Measurements from ENCODE around the gene STIP1. TPM values are rescaled to one million over a fixed set of nuclear protein-coding genes. Genes with fewer than 3 reads are reported as not detected.
A peak's percentile ranks its signal among the peaks of the same experiment; 100 is the strongest.
"Not testable (repeated sequence)": the region's sequence is repeated elsewhere in the genome, so short reads cannot be mapped to it uniquely, and the experiment has no call there.

The STIP1 gene
- total RNA-seq, 1 donor from 2014 or later: 252 TPM

DNA sequence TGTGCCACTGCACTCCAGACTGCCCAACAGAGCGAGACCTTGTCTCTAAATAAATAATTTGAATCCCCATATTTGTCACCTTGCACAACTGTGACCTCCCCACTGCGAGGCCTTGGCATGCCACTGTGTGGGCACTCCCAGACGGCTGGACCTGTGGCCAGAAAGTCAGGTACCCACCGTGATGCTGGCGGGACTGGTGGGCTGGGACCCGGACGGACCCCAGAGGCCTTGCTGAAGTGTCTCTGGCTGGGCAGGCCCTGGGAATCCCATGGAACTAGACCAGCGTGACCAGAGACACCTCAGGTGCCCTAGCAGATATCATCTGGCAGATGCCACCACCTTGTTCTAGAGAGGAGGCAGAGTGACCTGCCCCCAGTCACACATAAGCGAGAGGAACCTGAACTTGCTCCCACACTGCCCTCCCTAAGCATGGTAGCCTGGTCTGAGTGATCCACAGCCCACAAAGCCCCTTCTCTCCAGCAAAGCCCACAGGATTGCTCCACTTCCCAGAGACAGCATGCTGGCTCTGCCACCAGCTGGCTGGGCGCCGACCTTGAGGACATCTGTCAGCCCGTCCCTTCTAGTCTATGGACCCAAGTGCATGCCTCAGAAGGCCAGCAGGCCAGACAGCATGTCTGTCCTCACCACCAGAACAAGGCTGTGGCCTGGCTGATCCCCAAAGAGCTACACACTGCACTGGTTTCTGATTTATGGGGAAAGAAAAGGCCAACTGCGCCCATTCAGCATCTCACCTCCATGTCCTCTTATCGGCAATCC, 29.5 kb upstream of the STIP1 start:
- no peak overlapping the region for H3K4me3 Mint-ChIP-seq
- no peak for DNase-seq (ENCODE audit: low spot score)
- no peaks in the 10 kb centered on the region for H3K36me3 ChIP-seq
- H3K4me2 ChIP-seq: no peak overlapping the region
- H3K9me3 ChIP-seq (ENCODE audit: low read depth): no peaks in the 10 kb centered on the region
- H3K9ac ChIP-seq: no peak overlapping the region
- H3K4me1 Mint-ChIP-seq: peaks cover 18% of the 10 kb centered on the region
- no peak overlapping the region for H3K27ac Mint-ChIP-seq
- H3K27me3 ChIP-seq: no peaks in the 10 kb centered on the region
- no peaks in the 10 kb centered on the region for H3K79me2 ChIP-seq (ENCODE audit: low read depth)
- no peak overlapping the region for H2AFZ ChIP-seq (replicated peaks)
- H3K27ac ChIP-seq: no peak overlapping the region
- H4K20me1 ChIP-seq (ENCODE audit: low read depth): peaks cover 16% of the 10 kb centered on the region
- no peaks in the 10 kb centered on the region for H3K4me1 ChIP-seq
- TF ChIP-seq EZH2phosphoT487 (IDR thresholded peaks at IDR 0.05): no peak
- no peak for TF ChIP-seq CTCF (IDR thresholded peaks at IDR 0.05)
- TF ChIP-seq EZH2 (IDR thresholded peaks at IDR 0.05): no peak
- peaks cover 18% of the 10 kb centered on the region for H3K27me3 Mint-ChIP-seq (ENCODE audit: insufficient read depth, low read depth)
- no peak overlapping the region for H3K4me3 ChIP-seq
- H3K9me3 Mint-ChIP-seq: no peaks in the 10 kb centered on the region
- H3K36me3 Mint-ChIP-seq: no peaks in the 10 kb centered on the region
- no peaks in the 10 kb centered on the region for H3F3A ChIP-seq (ENCODE audit: low read depth)

DNA sequence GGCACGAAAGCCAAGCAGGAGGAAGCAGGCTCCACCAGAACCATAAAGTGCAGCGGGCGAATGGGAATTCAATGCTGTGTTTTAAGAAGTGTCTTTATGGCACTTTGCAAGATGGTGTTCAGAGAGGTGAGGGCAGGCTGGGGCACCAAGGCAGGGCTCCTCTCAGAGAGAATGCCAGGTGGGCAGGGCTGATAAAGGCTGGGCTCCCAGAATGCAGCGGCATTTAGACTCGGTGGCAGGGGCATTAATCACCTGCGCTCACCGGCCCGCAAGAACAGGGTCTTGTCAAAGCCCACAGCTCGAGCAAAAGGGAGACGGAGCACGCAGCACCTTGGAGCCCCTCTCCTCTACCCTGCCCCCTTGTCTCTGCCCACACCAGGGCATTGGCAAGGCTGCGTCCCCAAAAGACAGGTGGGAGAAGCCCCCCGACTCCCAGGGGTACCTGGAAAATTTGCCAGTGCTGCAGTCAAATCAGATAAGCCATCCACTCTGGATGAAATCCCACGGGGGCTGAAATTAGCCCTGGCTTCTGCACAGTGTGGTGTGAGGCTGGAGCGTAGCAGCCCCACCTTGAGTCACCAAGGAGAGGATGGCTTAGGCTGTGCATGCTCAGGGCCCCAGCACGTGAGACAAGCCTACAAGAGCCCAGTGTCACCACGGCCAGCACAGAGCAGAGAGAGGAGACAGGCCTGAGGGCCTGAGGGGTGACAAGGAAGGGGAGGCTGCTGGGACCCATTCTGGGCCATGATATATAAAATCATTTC, 28.2 kb upstream of the STIP1 start:
- Histone ChIP-seq H3K79me2 (ENCODE audit: low read depth) (no peaks in the 10 kb centered on the region), H3K4me1 (no peaks in the 10 kb centered on the region), H3K27ac (no peak overlapping the region), H4K20me1 (ENCODE audit: low read depth) (peaks cover 14% of the 10 kb centered on the region), H3F3A (ENCODE audit: low read depth) (no peaks in the 10 kb centered on the region), H3K36me3 (no peaks in the 10 kb centered on the region), H3K27me3 (no peaks in the 10 kb centered on the region), H2AFZ (replicated peaks) (no peak overlapping the region), H3K9me3 (ENCODE audit: low read depth) (no peaks in the 10 kb centered on the region), H3K9ac (no peak overlapping the region), H3K4me3 (no peak overlapping the region), H3K4me2 (no peak overlapping the region)
- peaks cover 15% of the 10 kb centered on the region for H3K27me3 Mint-ChIP-seq (ENCODE audit: insufficient read depth, low read depth)
- no peaks in the 10 kb centered on the region for H3K36me3 Mint-ChIP-seq
- H3K9me3 Mint-ChIP-seq: no peaks in the 10 kb centered on the region
- H3K4me1 Mint-ChIP-seq: peaks cover 18% of the 10 kb centered on the region
- peak overlapping the region; percentile 50 for H3K27ac Mint-ChIP-seq
- TF ChIP-seq CTCF (IDR thresholded peaks at IDR 0.05) (no peak), EZH2phosphoT487 (IDR thresholded peaks at IDR 0.05) (no peak), EZH2 (IDR thresholded peaks at IDR 0.05) (no peak)
- no peak overlapping the region for H3K4me3 Mint-ChIP-seq
- DNase-seq (ENCODE audit: low spot score): no peak

DNA sequence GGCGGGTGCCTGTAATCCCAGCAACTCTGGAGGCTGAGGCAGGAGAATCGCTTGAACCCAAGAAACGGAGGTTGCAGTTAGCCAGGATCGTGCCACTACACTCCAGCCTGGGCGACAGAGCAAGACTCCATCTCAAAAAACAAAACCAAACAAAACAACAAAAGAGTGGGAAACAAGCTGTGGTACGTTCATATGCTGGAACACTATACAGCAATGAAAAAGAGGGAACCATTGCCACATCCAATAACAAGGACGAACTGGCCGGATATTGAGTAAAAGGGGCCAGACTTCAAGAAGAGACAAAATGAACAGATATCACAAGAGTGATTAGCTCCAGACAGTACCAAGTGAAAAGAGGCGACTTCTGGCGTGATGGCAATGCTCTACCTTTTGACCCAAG, 24.9 kb upstream of the STIP1 start:
- Mint-ChIP-seq H3K4me1 (peaks cover 14% of the 10 kb centered on the region), H3K27me3 (ENCODE audit: insufficient read depth, low read depth) (peaks cover 12% of the 10 kb centered on the region), H3K27ac (peak overlapping the region; percentile 46), H3K36me3 (no peaks in the 10 kb centered on the region), H3K9me3 (no peaks in the 10 kb centered on the region), H3K4me3 (no peak overlapping the region)
- no peak overlapping the region for H2AFZ ChIP-seq (replicated peaks)
- TF ChIP-seq EZH2 (IDR thresholded peaks at IDR 0.05) (no peak), EZH2phosphoT487 (IDR thresholded peaks at IDR 0.05) (no peak), CTCF (IDR thresholded peaks at IDR 0.05) (no peak)
- no peak overlapping the region for H3K4me2 ChIP-seq
- H3K9ac ChIP-seq: no peak overlapping the region
- H3K36me3 ChIP-seq: no peaks in the 10 kb centered on the region
- H3K4me1 ChIP-seq: peaks cover 13% of the 10 kb centered on the region
- peaks cover 7% of the 10 kb centered on the region for H3K27me3 ChIP-seq
- H3F3A ChIP-seq (ENCODE audit: low read depth): peaks cover 15% of the 10 kb centered on the region
- no peak overlapping the region for H3K4me3 ChIP-seq
- H3K9me3 ChIP-seq (ENCODE audit: low read depth): no peaks in the 10 kb centered on the region
- no peaks in the 10 kb centered on the region for H3K79me2 ChIP-seq (ENCODE audit: low read depth)
- H3K27ac ChIP-seq: no peak overlapping the region
- DNase-seq (ENCODE audit: low spot score): no peak
- H4K20me1 ChIP-seq (ENCODE audit: low read depth): no peaks in the 10 kb centered on the region

DNA sequence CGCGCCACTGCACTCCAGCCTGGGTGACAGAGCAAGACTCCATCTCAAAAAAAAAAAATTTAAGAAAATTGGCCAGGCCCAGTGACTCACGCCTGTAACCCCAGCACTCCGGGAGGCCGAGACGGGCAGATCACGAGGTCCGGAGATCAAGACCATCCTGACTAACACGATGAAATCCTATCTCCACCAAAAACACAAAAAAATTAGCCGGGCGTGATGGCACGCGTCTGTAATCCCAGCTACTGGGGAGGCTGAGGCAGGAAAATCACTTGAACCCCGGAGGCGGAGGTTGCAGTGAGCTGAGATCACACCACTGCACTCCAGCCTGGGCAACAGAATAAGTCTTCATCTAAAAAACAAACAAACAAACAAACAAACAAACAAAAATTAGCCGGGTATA, 23.2 kb upstream of the STIP1 start:
- H3K27ac Mint-ChIP-seq: not testable (repeated sequence)

More for the DNA sequence above, 23.2 kb upstream of the STIP1 start:
- peaks cover 13% of the 10 kb centered on the region for H3K27me3 ChIP-seq
- not testable (repeated sequence) for H3K4me3 Mint-ChIP-seq; H3K36me3 Mint-ChIP-seq; H3K9ac ChIP-seq; H3K9me3 Mint-ChIP-seq; H3K36me3 ChIP-seq; H4K20me1 ChIP-seq (ENCODE audit: low read depth); DNase-seq (ENCODE audit: low spot score); H3K27ac ChIP-seq; H3K79me2 ChIP-seq (ENCODE audit: low read depth); H3K4me2 ChIP-seq; H2AFZ ChIP-seq (replicated peaks); H3K4me3 ChIP-seq; H3K9me3 ChIP-seq (ENCODE audit: low read depth)
- peaks cover 14% of the 10 kb centered on the region for H3K4me1 Mint-ChIP-seq
- H3K4me1 ChIP-seq: peaks cover 13% of the 10 kb centered on the region
- peaks cover 12% of the 10 kb centered on the region for H3K27me3 Mint-ChIP-seq (ENCODE audit: insufficient read depth, low read depth)
- peaks cover 15% of the 10 kb centered on the region for H3F3A ChIP-seq (ENCODE audit: low read depth)
